Measurements from ENCODE around the gene CACNA1I. TPM values are rescaled to one million over a fixed set of nuclear protein-coding genes. Genes with fewer than 3 reads are reported as not detected.

Gene CACNA1I
- total RNA-seq, 2 donors from 2014 or later = 0.08 TPM; not detected in 1

GRCh38 chr22:39654131-39654926 is 83.8 kb downstream of the CACNA1I start:
- Histone ChIP-seq H3K27me3 (no peaks in the 10 kb centered on the region), H3K27ac (no peak overlapping the region), H3K4me3 (no peak overlapping the region), H3K9me3 (peaks cover 0 to 6% of the 10 kb centered on the region in 2 donors), H3K36me3 (no peaks in the 10 kb centered on the region), H3K4me1 (no peaks in the 10 kb centered on the region)
- DNase-seq (ENCODE audit: low spot score) = no peak
- TF ChIP-seq CTCF (IDR thresholded peaks at IDR 0.05) = no peak

- DNase-seq (ENCODE audit: low spot score) = no peak
- Histone ChIP-seq H3K36me3 (no peaks in the 10 kb centered on the region), H3K4me1 (no peaks in the 10 kb centered on the region), H3K27ac (no peak overlapping the region), H3K9me3 (peaks cover 0 to 6% of the 10 kb centered on the region in 2 donors), H3K27me3 (no peaks in the 10 kb centered on the region), H3K4me3 (no peak overlapping the region)
- TF ChIP-seq CTCF (IDR thresholded peaks at IDR 0.05) = no peak
Observed at GRCh38 chr22:39655004-39655579, 84.5 kb downstream of the CACNA1I start.

GRCh38 chr22:39655831-39656230 is 85.3 kb downstream of the CACNA1I start:
- Histone ChIP-seq H3K27ac (no peak overlapping the region), H3K27me3 (peaks cover 0 to 3% of the 10 kb centered on the region in 2 donors), H3K4me3 (no peak overlapping the region), H3K4me1 (no peaks in the 10 kb centered on the region), H3K9me3 (peaks cover 0 to 6% of the 10 kb centered on the region in 2 donors), H3K36me3 (no peaks in the 10 kb centered on the region)
- no peak for DNase-seq (ENCODE audit: low spot score)
- TF ChIP-seq CTCF (IDR thresholded peaks at IDR 0.05) = no peak

- Histone ChIP-seq H3K4me3 (no peak overlapping the region), H3K27ac (no peak overlapping the region), H3K36me3 (no peaks in the 10 kb centered on the region), H3K27me3 (peaks cover 1 to 12% of the 10 kb centered on the region in 2 donors), H3K9me3 (peaks cover 0 to 4% of the 10 kb centered on the region in 2 donors), H3K4me1 (peaks cover 0 to 2% of the 10 kb centered on the region in 2 donors)
- DNase-seq (ENCODE audit: low spot score) = no peak
- TF ChIP-seq CTCF (IDR thresholded peaks at IDR 0.05) = no peak
Observed at GRCh38 chr22:39656495-39657490, 86.2 kb downstream of the CACNA1I start.

GRCh38 chr22:39658367-39658766 is 87.8 kb downstream of the CACNA1I start:
- Histone ChIP-seq H3K4me1 (peaks cover 0 to 10% of the 10 kb centered on the region in 2 donors), H3K36me3 (no peaks in the 10 kb centered on the region), H3K27me3 (peaks cover 12 to 27% of the 10 kb centered on the region in 2 donors), H3K27ac (no peak overlapping the region), H3K4me3 (no peak overlapping the region), H3K9me3 (no peaks in the 10 kb centered on the region)
- TF ChIP-seq CTCF (IDR thresholded peaks at IDR 0.05) = no peak
- DNase-seq (ENCODE audit: low spot score) = no peak

Data from right atrium auricular region (tissue), 2 donors.